ENCODE data around the gene ANAPC2. TPM values are rescaled to one million over a fixed set of nuclear protein-coding genes. Genes with fewer than 3 reads are reported as not detected.

The ANAPC2 gene
- total and polyA plus RNA-seq, 2 of the 4 experiments (the other 2 are of a cell fraction): 9.3 to 29.5 TPM

DNA sequence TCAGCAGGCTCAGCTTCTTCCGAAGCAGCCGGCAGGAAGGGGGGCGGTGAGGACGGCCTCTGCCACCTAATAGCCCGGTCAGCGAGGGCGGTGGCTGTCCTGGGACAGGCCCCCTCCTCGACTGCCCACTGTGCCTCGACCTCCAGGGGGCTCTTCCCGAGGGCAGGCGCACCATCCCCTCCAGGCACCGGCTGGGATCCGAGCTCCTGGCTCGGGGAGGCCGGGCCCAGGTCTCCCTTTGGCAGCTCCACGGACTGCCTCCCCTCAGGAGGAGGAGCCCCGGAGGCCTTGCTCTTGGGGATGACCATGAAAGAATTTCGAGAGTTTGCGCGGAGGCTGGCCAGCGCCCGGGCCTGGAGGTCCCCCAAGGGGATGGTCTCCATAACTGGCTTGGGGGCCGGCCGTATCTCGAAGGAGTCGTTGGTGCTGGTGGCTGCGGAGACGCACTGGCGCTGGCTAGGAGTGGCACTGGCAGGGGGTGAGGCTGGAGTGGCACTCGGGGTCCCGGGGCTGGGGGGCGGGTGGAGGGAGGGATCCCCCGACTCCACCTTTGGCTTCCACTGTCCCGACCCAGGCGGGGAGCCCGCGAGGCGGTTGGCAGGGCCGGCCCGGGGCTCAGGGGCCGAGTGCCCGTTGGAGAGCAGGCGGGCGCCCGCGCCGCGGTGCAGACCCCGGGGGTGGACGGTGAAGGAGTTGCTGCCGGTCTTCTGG is 11.2 kb upstream of the ANAPC2 start:
- ATAC-seq (ENCODE audit: low read depth): no peak
- Histone ChIP-seq H4K20me1 (ENCODE audit: insufficient read depth, low read length) (peaks cover 37% of the 10 kb centered on the region), H2BK120ac (ENCODE audit: low read depth, low read length) (no peak overlapping the region), H3K4me2 (ENCODE audit: low read depth, low read length) (peak overlapping the region; percentile 69), H2AFZ (replicated peaks; ENCODE audit: low read length, poor library complexity) (peak overlapping the region; percentile 78), H4K5ac (ENCODE audit: low read depth, low read length) (no peak overlapping the region), H3K79me1 (ENCODE audit: low read depth in 1 of 2, low read length in 2 of 2) (peaks cover 21 to 81% of the 10 kb centered on the region in 2 experiments), H3K27me3 (ENCODE audit: control insufficient read depth, insufficient read depth, low read length) (no peaks in the 10 kb centered on the region), H3K4me1 (ENCODE audit: control insufficient read depth, insufficient read depth, low read length) (peaks cover 21% of the 10 kb centered on the region), H2BK20ac (ENCODE audit: low read depth, low read length) (no peak overlapping the region), H3K36me3 (ENCODE audit: control insufficient read depth, insufficient read depth, low read length) (no peaks in the 10 kb centered on the region), H3K18ac (ENCODE audit: low read depth, low read length) (no peak overlapping the region), H3K27ac (ENCODE audit: insufficient read depth, low read length) (no peak overlapping the region; the same call in 1 of the 2 replicates), H3K9ac (ENCODE audit: low read depth, low read length) (peak overlapping the region; percentile 16; the same call in 1 of the 2 replicates), H3K9me1 (ENCODE audit: insufficient read depth, low read length) (0 out of 2 replicates have a peak, but pooled peaks cover 2% of the 10 kb centered on the region), H2AK5ac (ENCODE audit: low read depth, low read length) (0 out of 2 replicates have a peak overlapping the region, but pooled peaks have one; percentile 9), H2BK5ac (ENCODE audit: low read depth, low read length, poor library complexity, severe bottlenecking) (no peak overlapping the region), H2AK9ac (replicated peaks; ENCODE audit: low read depth, low read length, poor library complexity) (peak overlapping the region; percentile 91), H3K14ac (replicated peaks; ENCODE audit: low read depth, low read length) (no peak overlapping the region), H3K4me3 (ENCODE audit: insufficient read depth, low read depth, low read length) (peak overlapping the region; percentile 56), H3K56ac (ENCODE audit: extremely low read depth, insufficient read depth, low read length) (no peak overlapping the region), H4K8ac (ENCODE audit: low read depth in 2 of 2, low read length in 2 of 2) (no peak overlapping the region), H2BK15ac (ENCODE audit: low read depth, low read length) (no peak overlapping the region), H4K91ac (ENCODE audit: insufficient read depth, low read depth, low read length) (no peak overlapping the region), H3K4ac (ENCODE audit: low read depth, low read length) (no peak overlapping the region), H3K23ac (ENCODE audit: low read depth, low read length) (peak overlapping the region; percentile 66; the same call in 1 of the 2 replicates), H3K9me3 (ENCODE audit: control insufficient read depth, insufficient read depth, low read length) (no peaks in the 10 kb centered on the region)
- intact Hi-C loops (cut with micrococcal nuclease) (loop anchor here (1.0 kb wide), 1 partner anchor 10 kb away; no protein-coding TSS in a partner anchor), in situ Hi-C loops (cut with MboI; ENCODE audit: low sequenced_read_pairs) (no loop called here), dilution Hi-C loops (cut with HindIII; ENCODE audit: low sequenced_read_pairs, unreplicated experiment) (no loop called here)
- BruUV-seq (replicated peaks): no TSS peak
- POLR2A ChIA-PET (ENCODE audit: unreplicated experiment): interaction anchor here (1.3 kb wide), 2 partner anchors 11 to 41 kb away, joined by 3 to 4 read pairs; partner anchors contain the start of genes SSNA1 and TUBB4B
- peak; percentile 12 for DNase-seq
- WGBS, 2 experiments (ENCODE audit: extremely low coverage in 2 of 2, insufficient read length in 1 of 2): 31% methylated on average over 9 of the region's 51 CpGs; no CpG with 5 or more reads in 1 of the 2 experiments
- CTCF ChIA-PET: no interaction called here
- no peak for TF ChIP-seq RAD21 (IDR thresholded peaks at IDR 0.05; ENCODE audit: low read length)
